H9 (cell line): ENCODE measurements around the gene MAP6. TPM values are rescaled to one million over a fixed set of nuclear protein-coding genes. Genes with fewer than 3 reads are reported as not detected.

Experiments used
- DNase-seq: peaks from one replicate; pipeline ENCODE4 v3.0.0-alpha.2; 2017
- H2AFZ ChIP-seq: one replicate; pipeline ENCODE4 v1.6.1; 2013; ENCODE audit warnings: mild to moderate bottlenecking, low read length, control low read depth, moderate library complexity
- H2AK5ac ChIP-seq: 2 replicates; pipeline ENCODE4 v1.6.1; 2013; ENCODE audit warnings: low read length, control low read depth, mixed read lengths; ENCODE audit not compliant: insufficient read length
- H2BK120ac ChIP-seq: one replicate; pipeline ENCODE4 v1.6.1; 2013; ENCODE audit warnings: low read depth, mild to moderate bottlenecking, low read length, control low read depth, inconsistent platforms; ENCODE audit not compliant: poor library complexity, severe bottlenecking
- H2BK12ac ChIP-seq: 2 replicates; pipeline ENCODE4 v1.6.1; 2013; ENCODE audit warnings: low read length, control low read depth, mixed read lengths, low read depth; ENCODE audit not compliant: insufficient read length
- H2BK15ac ChIP-seq: 2 replicates; pipeline ENCODE4 v1.6.1; 2013; ENCODE audit warnings: low read depth, low read length, control low read depth
- H2BK20ac ChIP-seq: one replicate; pipeline ENCODE4 v1.6.1; 2013; ENCODE audit warnings: low read depth, mild to moderate bottlenecking, low read length, control low read depth, inconsistent platforms; ENCODE audit not compliant: poor library complexity, severe bottlenecking
- H2BK5ac ChIP-seq: 2 replicates; pipeline ENCODE4 v1.6.1; 2013; ENCODE audit warnings: low read length, control low read depth, mixed read lengths; ENCODE audit not compliant: insufficient read length
- H3K14ac ChIP-seq: 2 replicates; pipeline ENCODE4 v1.6.1; 2013; ENCODE audit warnings: low read length, control low read depth; ENCODE audit not compliant: insufficient read depth
- H3K18ac ChIP-seq: 2 replicates; pipeline ENCODE4 v1.6.1; 2013; ENCODE audit warnings: low read depth, mild to moderate bottlenecking, mixed read lengths, low read length, control low read depth; ENCODE audit not compliant: insufficient read length
- H3K23ac ChIP-seq: 2 replicates; pipeline ENCODE4 v1.6.1; 2013; ENCODE audit warnings: low read length, control low read depth, mixed read lengths, low read depth; ENCODE audit not compliant: insufficient read length
- H3K23me2 ChIP-seq: 2 replicates; pipeline ENCODE4 v1.6.1; 2013; ENCODE audit warnings: low read depth, mild to moderate bottlenecking, mixed read lengths, low read length, control low read depth; ENCODE audit not compliant: insufficient read length, poor library complexity, severe bottlenecking
- H3K27ac ChIP-seq: 2 replicates; pipeline ENCODE4 v1.5.1; 2013; ENCODE audit warnings: low read length, control low read depth, mixed read lengths, low read depth; ENCODE audit not compliant: insufficient read length
- H3K27me3 ChIP-seq: 2 replicates; pipeline ENCODE4 v1.6.1; 2013; ENCODE audit warnings: low read length, control low read depth, inconsistent platforms; ENCODE audit not compliant: insufficient read depth
- H3K4ac ChIP-seq: 2 replicates; pipeline ENCODE4 v1.6.1; 2013; ENCODE audit warnings: low read depth, mild to moderate bottlenecking, control low read depth, inconsistent platforms, low read length, moderate library complexity
- H3K4me1 ChIP-seq: 2 replicates; pipeline ENCODE4 v1.6.1; 2013; ENCODE audit warnings: low read length, control low read depth, inconsistent platforms; ENCODE audit not compliant: insufficient read depth
- H3K4me2 ChIP-seq: 2 replicates; pipeline ENCODE4 v1.6.1; 2013; ENCODE audit warnings: low read length, control low read depth, mixed read lengths; ENCODE audit not compliant: insufficient read length, insufficient read depth
- H3K56ac ChIP-seq: 2 replicates; pipeline ENCODE4 v1.6.1; 2013; ENCODE audit warnings: low read depth, mild to moderate bottlenecking, mixed read lengths, low read length, control low read depth; ENCODE audit not compliant: insufficient read length
- H3K79me1 ChIP-seq: 2 replicates; pipeline ENCODE4 v1.6.1; 2013; ENCODE audit warnings: low read depth, mild to moderate bottlenecking, moderate library complexity, low read length, control low read depth, inconsistent platforms; ENCODE audit not compliant: insufficient read depth, poor library complexity, severe bottlenecking
- H3K79me2 ChIP-seq: 2 replicates; pipeline ENCODE4 v1.6.1; 2013; ENCODE audit warnings: low read length, control low read depth, inconsistent platforms; ENCODE audit not compliant: insufficient read depth
- H3K9ac ChIP-seq: 2 replicates; pipeline ENCODE4 v1.6.1; 2013; ENCODE audit warnings: low read length, control low read depth, mixed read lengths; ENCODE audit not compliant: insufficient read length; ENCODE audit errors: extremely low read depth
- H3K9me3 ChIP-seq: one replicate; pipeline ENCODE4 v1.6.1; 2013; ENCODE audit warnings: low read depth, low read length, inconsistent platforms; ENCODE audit not compliant: control insufficient read depth
- H3T11ph ChIP-seq: one replicate; pipeline ENCODE4 v1.6.1; 2013; ENCODE audit warnings: mild to moderate bottlenecking, low read length, control low read depth, inconsistent platforms
- H4K20me1 ChIP-seq: one replicate; pipeline ENCODE4 v1.6.1; 2013; ENCODE audit not compliant: control insufficient read depth, insufficient read length, insufficient read depth
- H4K5ac ChIP-seq: 2 replicates; pipeline ENCODE4 v1.6.1; 2013; ENCODE audit warnings: low read depth, mild to moderate bottlenecking, mixed read lengths, low read length, control low read depth; ENCODE audit not compliant: insufficient read length
- H4K8ac ChIP-seq: replicated peaks from 2 replicates; pipeline ENCODE4 v1.6.1; 2013; ENCODE audit warnings: low read length, control low read depth, mixed read lengths, low read depth; ENCODE audit not compliant: insufficient read length
- H4K91ac ChIP-seq: 2 replicates; pipeline ENCODE4 v1.6.1; 2013; ENCODE audit warnings: low read depth, mild to moderate bottlenecking, moderate library complexity, mixed read lengths, low read length, control low read depth; ENCODE audit not compliant: insufficient read length
- H3K27ac Mint-ChIP-seq, 3 experiments: 2 replicates in 2 of 3; 3 replicates in 1 of 3; pipeline ENCODE4 v1.8.0; 2020 to 2021; ENCODE audit warnings: mixed read lengths in 3 of 3, mild to moderate bottlenecking in 1 of 3, moderate library complexity in 1 of 3
- H3K27me3 Mint-ChIP-seq: 2 replicates; pipeline ENCODE4 v1.8.0; 2021; ENCODE audit warnings: low read depth, mild to moderate bottlenecking, moderate library complexity, mixed read lengths
- H3K36me3 Mint-ChIP-seq, 3 experiments: 2 replicates in 2 of 3; 3 replicates in 1 of 3; pipeline ENCODE4 v1.8.0; 2020 to 2021; ENCODE audit warnings: low read depth in 3 of 3, mixed read lengths in 3 of 3; ENCODE audit not compliant: insufficient read depth in 1 of 3
- H3K4me1 Mint-ChIP-seq, 2 experiments: 2 replicates each; pipeline ENCODE4 v1.8.0; 2020; ENCODE audit warnings: mixed read lengths in 2 of 2
- H3K4me3 Mint-ChIP-seq, 2 experiments: 2 replicates in 1 of 2; 3 replicates in 1 of 2; pipeline ENCODE4 v1.8.0; 2020 to 2021; ENCODE audit warnings: mild to moderate bottlenecking in 2 of 2, mixed read lengths in 2 of 2, moderate library complexity in 1 of 2
- H3K9me3 Mint-ChIP-seq, 2 experiments: 2 replicates in 1 of 2; 3 replicates in 1 of 2; pipeline ENCODE4 v1.8.0; 2020; ENCODE audit warnings: mild to moderate bottlenecking in 2 of 2, mixed read lengths in 2 of 2, moderate library complexity in 1 of 2
- CTCF ChIP-seq: fragments of 200-600 bp; sonication (generic); conservative IDR thresholded peaks from 3 replicates; pipeline ENCODE4 v1.8.0; 2021; ENCODE audit warnings: antibody characterized with exemption, mild to moderate bottlenecking
- WGBS: extraction: QIAGEN DNeasy Blood & Tissue Kit; methylation state at CpG from one replicate; pipeline ENCODE4 v1.1.7; 2013; ENCODE audit warnings: missing lambda C conversion rate, low lambda C conversion rate, mixed read lengths; ENCODE audit not compliant: insufficient read length; ENCODE audit errors: extremely low coverage; 5-methylcytosine and 5-hydroxymethylcytosine counted together
- total RNA-seq: library from RNA; stranded (reverse); gene quantifications from 2 replicates; pipeline ENCODE4 v1.2.1, GENCODE V29; 2021

MAP6 gene
- total RNA-seq, 1 experiment from 2014 or later: 0.77 TPM

- WGBS: no CpG with 5 or more reads among the region's 6 CpGs
- H3K36me3 Mint-ChIP-seq: no peaks in the 10 kb centered on the region
- H3K18ac ChIP-seq: no peak overlapping the region
These were observed 76.9 kb downstream of the MAP6 start for GRCh38 chr11:75591966-75592365.

More at GRCh38 chr11:75591966-75592365, 76.9 kb downstream of the MAP6 start:
- Histone ChIP-seq H2BK15ac (no peak overlapping the region), H4K5ac (no peak overlapping the region), H3K23ac (no peak overlapping the region), H3K9me3 (no peaks in the 10 kb centered on the region), H3K79me1 (no peaks in the 10 kb centered on the region), H2AFZ (no peak overlapping the region), H2BK20ac (no peak overlapping the region), H4K8ac (no peak overlapping the region), H4K20me1 (no peaks in the 10 kb centered on the region), H3K4me1 (no peaks in the 10 kb centered on the region), H2BK120ac (no peak overlapping the region), H3K4me2 (no peak overlapping the region), H3K9ac (no peak overlapping the region), H3K23me2 (no peaks in the 10 kb centered on the region), H3K27me3 (no peaks in the 10 kb centered on the region), H3K27ac (no peak overlapping the region), H3K14ac (no peak overlapping the region; the same call in 1 of the 2 replicates), H3K56ac (no peak overlapping the region), H2BK5ac (no peak overlapping the region), H3K79me2 (no peaks in the 10 kb centered on the region), H3T11ph (no peak overlapping the region), H4K91ac (no peak overlapping the region), H2BK12ac (no peak overlapping the region), H2AK5ac (no peak overlapping the region), H3K4ac (no peak overlapping the region)
- Mint-ChIP-seq H3K9me3 (no peaks in the 10 kb centered on the region), H3K4me1 (peaks cover 13% of the 10 kb centered on the region in 2 experiments), H3K27ac (0 out of 7 replicates have a peak overlapping the region, but pooled peaks of 1 of the 3 experiments have one; percentile 8), H3K4me3 (no peak overlapping the region), H3K27me3 (peaks cover 17% of the 10 kb centered on the region)
- TF ChIP-seq CTCF: no peak
- no peak for DNase-seq
